Stimulated activated naive B cell treated with anti-CD40 and anti-IgM and Interleukin-4, amounts not matched to agents 10 μg/mL and 1 μg/mL and 100 μg/mL, for 72 hours (primary cell): ENCODE data around the gene RXRB.

ENCODE experiments used
- ATAC-seq, 2 donors: fragments of 150-1000 bp; cut with Tn5 transposase; replicated peaks; 2 replicates each; pipeline ENCODE4 v1.10.0; 2021; ENCODE audit warnings: moderate library complexity in 1 of 2
- DNase-seq: peaks from one replicate; pipeline ENCODE4 v3.0.0; 2021
- H3K27ac Mint-ChIP-seq: one replicate; pipeline ENCODE4 v1.8.0; 2022; ENCODE audit warnings: mild to moderate bottlenecking, mixed read lengths
- H3K27me3 Mint-ChIP-seq, 2 donors: one replicate each; pipeline ENCODE4 v1.8.0; 2022; ENCODE audit warnings: mixed read lengths in 2 of 2
- H3K36me3 Mint-ChIP-seq, 2 donors: one replicate each; pipeline ENCODE4 v1.8.0; 2022; ENCODE audit warnings: mixed read lengths in 2 of 2, mild to moderate bottlenecking in 1 of 2
- H3K4me1 Mint-ChIP-seq, 2 donors: one replicate each; pipeline ENCODE4 v1.8.0; 2022; ENCODE audit warnings: mixed read lengths in 2 of 2, mild to moderate bottlenecking in 1 of 2
- H3K4me3 Mint-ChIP-seq, 2 donors: one replicate each; pipeline ENCODE4 v1.8.0; 2022; ENCODE audit warnings: mild to moderate bottlenecking in 2 of 2, mixed read lengths in 2 of 2, moderate library complexity in 1 of 2
- H3K9me3 Mint-ChIP-seq, 2 donors: one replicate each; pipeline ENCODE4 v1.8.0; 2022; ENCODE audit warnings: mixed read lengths in 2 of 2, mild to moderate bottlenecking in 1 of 2

The RXRB gene

DNA sequence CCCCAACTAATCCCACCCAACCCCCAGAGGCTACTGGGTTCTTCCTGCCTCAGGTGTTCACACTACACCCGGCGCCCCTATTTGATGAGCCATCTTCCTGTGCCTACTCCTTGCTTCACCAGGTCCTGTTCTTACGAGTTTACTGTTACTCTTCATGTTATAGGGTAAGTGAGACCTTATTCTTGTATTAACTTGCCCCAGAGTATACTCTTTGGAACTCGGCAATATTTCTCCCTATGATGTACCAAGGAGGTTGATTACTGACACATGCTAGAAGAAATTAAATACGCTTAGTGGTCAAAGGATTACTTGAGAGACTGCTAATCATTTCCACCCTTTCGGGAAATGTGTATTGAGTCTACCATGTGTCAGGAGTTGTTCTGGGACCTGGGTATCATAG, 16.8 kb upstream of the RXRB start:
- DNase-seq (no peak), ATAC-seq (no peak)
- Mint-ChIP-seq H3K36me3 (peaks cover 6 to 12% of the 10 kb centered on the region in 2 donors), H3K27ac (no peak overlapping the region), H3K9me3 (no peaks in the 10 kb centered on the region), H3K27me3 (peaks cover 61 to 64% of the 10 kb centered on the region in 2 donors), H3K4me3 (no peak overlapping the region), H3K4me1 (peaks cover 19 to 22% of the 10 kb centered on the region in 2 donors)

DNA sequence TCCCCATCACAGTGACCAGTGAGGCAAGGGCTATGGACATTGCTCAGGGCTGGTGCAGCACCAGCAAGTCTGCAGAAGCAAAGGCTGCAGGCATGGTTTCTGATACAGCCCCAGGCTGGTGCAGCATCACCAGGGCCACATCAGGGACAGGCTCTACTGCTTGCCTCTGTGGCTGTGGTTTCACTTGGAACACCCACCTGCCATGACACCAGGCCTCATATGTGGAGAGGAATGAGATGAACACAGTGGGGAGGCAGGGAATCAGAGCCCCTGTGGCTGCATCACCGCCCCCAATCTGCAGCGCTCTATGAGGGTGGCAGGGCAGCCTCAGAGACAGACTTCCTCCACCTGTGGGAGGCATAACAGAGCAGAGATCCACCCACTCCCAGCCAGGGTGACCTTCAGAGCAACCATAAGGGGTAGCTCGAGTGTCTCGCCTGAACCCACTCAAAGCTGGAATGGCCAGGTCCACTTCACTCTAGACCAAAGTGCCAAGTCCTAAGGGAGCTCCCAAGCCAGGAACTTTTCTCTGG, 15.7 kb upstream of the RXRB start:
- ATAC-seq (no peak), DNase-seq (no peak)
- H3K27me3 Mint-ChIP-seq, result peaks cover 56 to 60% of the 10 kb centered on the region in 2 donors
- peaks cover 10 to 17% of the 10 kb centered on the region in 2 donors for H3K36me3 Mint-ChIP-seq
- no peak overlapping the region for H3K4me3 Mint-ChIP-seq
- peaks cover 23% of the 10 kb centered on the region in 2 donors for H3K4me1 Mint-ChIP-seq
- no peaks in the 10 kb centered on the region for H3K9me3 Mint-ChIP-seq
- no peak overlapping the region for H3K27ac Mint-ChIP-seq

DNA sequence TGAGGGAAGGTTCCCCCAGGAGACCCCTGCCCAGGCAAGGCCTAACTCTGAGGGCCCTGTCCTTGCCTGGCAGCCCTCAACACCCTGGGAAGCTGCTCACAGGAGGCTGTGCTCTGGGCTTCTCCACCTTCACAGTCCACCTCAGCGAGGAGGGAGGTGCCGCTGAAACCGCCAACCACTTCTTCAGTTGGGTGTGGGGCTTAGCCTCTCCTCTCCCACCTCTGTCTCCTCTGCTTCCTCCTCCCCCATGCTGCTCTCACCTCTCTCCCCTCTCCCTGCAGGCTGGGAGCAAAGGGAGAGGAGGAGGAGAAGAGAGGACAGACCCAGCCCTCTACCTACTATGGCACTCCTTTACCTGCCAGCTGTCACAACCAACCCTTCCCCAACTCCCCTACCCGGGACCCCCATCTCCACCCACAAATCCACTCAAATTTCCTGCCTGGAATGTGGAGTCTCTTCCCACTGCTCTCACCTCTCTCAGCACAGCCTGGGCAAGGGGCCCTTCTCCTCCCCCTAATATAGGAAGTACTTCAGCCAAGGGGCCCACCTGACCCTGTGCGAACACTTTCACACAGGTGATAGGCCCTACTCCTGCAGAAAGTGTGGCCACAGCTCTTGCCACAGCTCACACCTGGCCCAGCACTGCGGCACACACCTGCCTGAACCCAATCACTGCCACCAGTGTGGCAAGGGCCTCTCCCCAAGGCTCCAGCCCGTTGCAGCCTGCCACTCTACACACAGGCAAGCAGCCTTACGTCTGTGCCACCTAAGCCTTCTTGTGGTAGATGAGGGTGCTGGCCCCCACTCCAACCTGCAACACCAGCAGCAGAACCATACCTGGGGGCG, 15.0 kb upstream of the RXRB start:
- peaks cover 11 to 22% of the 10 kb centered on the region in 2 donors for H3K36me3 Mint-ChIP-seq
- DNase-seq (no peak), ATAC-seq (no peak)
- no peaks in the 10 kb centered on the region for H3K9me3 Mint-ChIP-seq
- H3K27me3 Mint-ChIP-seq, result peaks cover 54 to 60% of the 10 kb centered on the region in 2 donors
- H3K4me3 Mint-ChIP-seq, result no peak overlapping the region
- H3K27ac Mint-ChIP-seq, result no peak overlapping the region
- H3K4me1 Mint-ChIP-seq, result peaks cover 23% of the 10 kb centered on the region in 2 donors

DNA sequence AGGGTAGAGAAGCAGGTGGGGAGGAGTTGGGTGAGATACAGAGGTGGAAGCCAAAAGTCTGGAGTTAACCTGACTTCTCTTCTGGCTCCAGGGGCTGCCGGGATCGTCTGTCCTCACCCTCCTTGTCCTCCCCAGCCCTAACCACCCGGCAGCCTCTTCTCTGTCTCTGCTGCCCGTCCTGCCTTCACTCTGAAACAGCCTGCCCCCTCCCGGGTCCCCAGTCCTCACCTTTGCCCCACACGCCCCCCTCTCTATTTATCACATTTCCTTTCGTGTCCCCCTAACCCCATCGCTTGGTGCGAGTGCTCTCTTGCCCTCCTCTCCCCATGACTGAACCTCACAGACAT, 13.5 kb upstream of the RXRB start:
- peak overlapping the region; percentile 84 to 90 for H3K4me3 Mint-ChIP-seq
- ATAC-seq (peak; percentile 13 to 21), DNase-seq (no peak)
- peak overlapping the region; percentile 72 for H3K27ac Mint-ChIP-seq
- no peaks in the 10 kb centered on the region for H3K9me3 Mint-ChIP-seq
- H3K36me3 Mint-ChIP-seq, result peaks cover 21 to 33% of the 10 kb centered on the region in 2 donors
- peaks cover 28 to 35% of the 10 kb centered on the region in 2 donors for H3K4me1 Mint-ChIP-seq
- H3K27me3 Mint-ChIP-seq, result peaks cover 53 to 54% of the 10 kb centered on the region in 2 donors

DNA sequence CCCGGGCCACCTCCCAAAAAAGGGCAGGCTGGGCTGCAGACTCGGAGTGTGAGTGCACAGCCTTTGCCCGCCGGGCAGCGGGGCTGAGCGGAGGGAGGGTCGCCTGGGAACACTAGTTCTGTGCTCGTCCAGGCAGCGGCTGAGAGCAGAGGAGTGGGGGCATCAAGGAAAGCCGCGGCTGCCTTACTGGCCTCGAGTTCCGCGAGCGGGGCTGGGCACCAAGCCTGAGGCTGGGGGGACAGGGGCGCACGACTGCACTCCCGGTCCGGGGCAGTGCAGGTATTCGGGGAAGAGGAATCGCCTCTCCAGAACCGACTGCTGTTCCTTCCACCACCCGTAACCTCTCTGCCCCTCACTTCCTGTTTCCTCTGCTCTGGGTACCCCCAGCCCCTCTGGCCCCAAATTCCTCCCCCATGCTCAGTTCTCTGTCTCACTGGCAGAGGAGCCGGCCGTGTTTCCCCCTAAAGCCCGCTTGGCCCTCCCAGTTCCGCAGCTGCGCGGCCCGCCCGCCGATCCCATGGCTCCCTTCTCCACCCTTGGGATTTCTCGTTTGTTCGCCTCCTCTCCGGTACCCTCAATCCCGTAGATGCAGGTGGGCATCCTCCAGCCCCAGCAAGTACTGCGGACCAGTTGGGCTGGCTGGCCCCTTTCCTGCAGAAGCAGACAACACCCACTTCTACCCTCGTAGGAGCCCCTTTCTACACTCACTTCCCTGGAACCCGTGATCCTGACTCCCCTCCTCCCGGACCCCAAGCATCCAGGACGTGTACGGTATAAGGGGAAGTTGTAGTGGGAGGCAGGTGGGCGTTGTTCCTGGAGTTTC, 12.9 kb upstream of the RXRB start:
- ATAC-seq (peak; percentile 68), DNase-seq (no peak)
- Mint-ChIP-seq H3K9me3 (no peaks in the 10 kb centered on the region), H3K4me3 (peak overlapping the region; percentile 84 to 90), H3K4me1 (peaks cover 29 to 39% of the 10 kb centered on the region in 2 donors), H3K27ac (peak overlapping the region; percentile 72), H3K27me3 (peaks cover 48 to 54% of the 10 kb centered on the region in 2 donors), H3K36me3 (peaks cover 21 to 33% of the 10 kb centered on the region in 2 donors)

DNA sequence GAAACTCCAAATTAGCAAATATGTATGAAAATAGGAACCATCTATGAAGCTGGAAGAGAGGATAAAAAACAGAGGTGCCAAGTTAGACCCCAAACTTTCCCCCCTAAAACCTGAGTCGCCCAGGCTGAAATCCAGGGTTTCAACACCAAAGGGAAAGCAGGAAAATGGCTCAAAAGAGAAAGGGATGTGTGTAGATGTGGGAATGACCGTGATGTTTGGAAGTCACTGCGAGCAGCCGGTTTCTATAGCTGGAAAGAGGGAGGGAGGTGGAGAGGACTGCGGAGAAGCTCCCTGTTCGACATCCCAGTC, 12.3 kb upstream of the RXRB start:
- peaks cover 43 to 49% of the 10 kb centered on the region in 2 donors for H3K27me3 Mint-ChIP-seq
- peaks cover 21 to 35% of the 10 kb centered on the region in 2 donors for H3K36me3 Mint-ChIP-seq
- no peak for DNase-seq
- no peak for ATAC-seq
- peaks cover 30 to 41% of the 10 kb centered on the region in 2 donors for H3K4me1 Mint-ChIP-seq
- H3K9me3 Mint-ChIP-seq, result no peaks in the 10 kb centered on the region
- H3K4me3 Mint-ChIP-seq, result peak overlapping the region; percentile 84 to 90
- H3K27ac Mint-ChIP-seq, result peak overlapping the region; percentile 39

DNA sequence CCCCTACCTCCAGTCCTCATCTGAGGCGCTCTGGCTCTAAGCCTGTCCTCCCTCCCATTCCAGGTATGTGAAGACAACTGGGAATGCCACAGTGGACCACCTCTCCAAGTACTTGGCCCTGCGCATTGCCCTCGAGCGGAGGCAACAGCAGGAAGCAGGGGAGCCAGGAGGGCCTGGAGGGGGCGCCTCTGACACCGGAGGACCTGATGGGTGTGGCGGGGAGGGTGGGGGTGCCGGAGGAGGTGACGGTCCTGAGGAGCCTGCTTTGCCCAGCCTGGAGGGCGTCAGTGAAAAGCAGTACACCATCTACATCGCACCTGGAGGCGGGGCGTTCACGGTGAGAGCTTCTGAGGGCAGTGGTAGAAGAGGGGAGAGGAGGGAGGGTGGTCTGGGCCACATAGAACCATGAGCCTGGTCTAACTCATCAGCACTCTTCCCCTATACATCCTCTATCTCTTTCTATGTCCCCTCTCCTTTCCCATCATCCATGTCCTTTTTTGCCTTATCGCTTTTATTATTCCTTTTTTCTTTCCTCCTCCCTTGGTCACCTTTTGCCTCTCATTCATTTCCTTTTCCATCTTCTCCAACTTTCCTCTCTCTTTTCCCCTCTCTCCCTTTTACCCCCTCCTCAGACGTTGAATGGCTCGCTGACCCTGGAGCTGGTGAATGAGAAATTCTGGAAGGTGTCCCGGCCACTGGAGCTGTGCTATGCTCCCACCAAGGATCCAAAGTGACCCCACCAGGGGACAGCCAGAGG, 11.4 kb upstream of the RXRB start:
- DNase-seq (no peak), ATAC-seq (no peak)
- Mint-ChIP-seq H3K36me3 (peaks cover 19 to 36% of the 10 kb centered on the region in 2 donors), H3K4me3 (no peak overlapping the region), H3K27me3 (peaks cover 35 to 41% of the 10 kb centered on the region in 2 donors), H3K4me1 (peaks cover 34 to 47% of the 10 kb centered on the region in 2 donors), H3K9me3 (no peaks in the 10 kb centered on the region), H3K27ac (no peak overlapping the region)

DNA sequence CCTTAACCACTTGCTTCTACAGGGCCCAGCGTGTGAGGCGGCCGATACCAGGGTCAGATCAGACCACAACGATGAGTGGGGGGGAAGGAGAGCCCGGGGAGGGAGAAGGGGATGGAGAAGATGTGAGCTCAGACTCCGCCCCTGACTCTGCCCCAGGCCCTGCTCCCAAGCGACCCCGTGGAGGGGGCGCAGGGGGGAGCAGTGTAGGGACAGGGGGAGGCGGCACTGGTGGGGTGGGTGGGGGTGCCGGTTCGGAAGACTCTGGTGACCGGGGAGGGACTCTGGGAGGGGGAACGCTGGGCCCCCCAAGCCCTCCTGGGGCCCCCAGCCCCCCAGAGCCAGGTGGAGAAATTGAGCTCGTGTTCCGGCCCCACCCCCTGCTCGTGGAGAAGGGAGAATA, 10.7 kb upstream of the RXRB start:
- no peak for ATAC-seq
- no peak for DNase-seq
- Mint-ChIP-seq H3K4me1 (peaks cover 39 to 52% of the 10 kb centered on the region in 2 donors), H3K9me3 (no peaks in the 10 kb centered on the region), H3K27me3 (peaks cover 35 to 38% of the 10 kb centered on the region in 2 donors), H3K4me3 (no peak overlapping the region), H3K36me3 (peaks cover 19 to 38% of the 10 kb centered on the region in 2 donors), H3K27ac (no peak overlapping the region)

DNA sequence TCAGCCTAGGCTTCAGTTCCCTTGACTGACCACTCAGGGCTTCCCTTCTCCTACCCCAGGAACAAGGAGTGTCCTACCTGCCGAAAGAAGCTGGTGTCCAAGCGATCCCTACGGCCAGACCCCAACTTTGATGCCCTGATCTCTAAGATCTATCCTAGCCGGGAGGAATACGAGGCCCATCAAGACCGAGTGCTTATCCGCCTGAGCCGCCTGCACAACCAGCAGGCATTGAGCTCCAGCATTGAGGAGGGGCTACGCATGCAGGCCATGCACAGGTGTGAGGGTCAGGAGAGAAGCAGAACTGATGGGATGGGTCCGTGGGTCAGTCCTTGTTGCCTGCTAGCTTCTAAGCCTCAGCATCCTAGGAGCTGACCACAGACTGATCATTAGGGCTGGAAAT, 9.4 kb upstream of the RXRB start:
- Mint-ChIP-seq H3K27me3 (peaks cover 29% of the 10 kb centered on the region in 2 donors), H3K36me3 (peaks cover 19 to 43% of the 10 kb centered on the region in 2 donors), H3K4me3 (no peak overlapping the region), H3K27ac (no peak overlapping the region), H3K4me1 (peaks cover 50 to 65% of the 10 kb centered on the region in 2 donors), H3K9me3 (no peaks in the 10 kb centered on the region)
- no peak for ATAC-seq
- DNase-seq, result no peak

DNA sequence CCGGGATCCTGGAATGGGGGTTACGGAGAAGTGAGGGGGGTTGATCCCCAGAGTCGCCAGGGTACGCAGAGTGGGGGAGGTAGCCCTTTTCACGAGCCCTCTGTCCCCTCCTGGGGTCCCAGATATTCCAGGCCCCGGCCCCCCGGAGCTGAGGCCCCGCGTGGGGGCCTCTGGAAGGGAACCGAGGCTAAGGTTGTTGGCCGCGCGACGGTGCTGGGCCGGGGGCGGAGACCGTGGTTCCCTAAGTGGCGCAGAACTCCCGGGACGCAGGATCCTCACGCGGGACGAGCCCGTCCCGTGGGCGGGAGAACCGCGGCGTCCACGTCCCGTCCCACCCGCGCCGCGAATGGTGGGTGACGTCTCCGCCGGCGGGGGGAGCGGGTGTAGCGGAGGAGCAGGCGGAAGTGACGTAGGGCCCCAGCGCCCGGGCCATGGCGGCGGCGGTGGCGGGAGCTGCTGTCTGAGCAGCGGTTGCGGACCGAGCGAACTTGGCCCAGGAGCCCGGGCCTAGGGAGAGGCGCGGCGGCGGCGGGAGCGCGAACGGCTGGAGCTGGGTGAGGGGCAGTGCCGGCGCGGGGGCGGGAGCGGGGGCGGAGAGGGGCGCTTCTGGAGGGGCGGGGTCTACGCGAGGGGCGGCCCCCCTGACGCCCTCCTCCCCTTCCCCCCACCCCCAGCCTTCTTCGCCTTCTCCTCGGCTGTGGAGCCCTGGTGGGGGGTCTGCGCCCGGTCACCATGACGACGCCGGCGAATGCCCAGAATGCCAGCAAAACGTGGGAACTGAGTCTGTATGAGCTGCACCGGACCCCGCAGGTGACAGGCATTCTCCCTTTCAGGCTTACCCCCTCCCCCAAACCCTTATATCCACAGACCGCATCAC, 7.9 kb upstream of the RXRB start, which contains the start of gene RING1:
Gene RING1, plus strand, starts transcription at position 410 of the 877 bp plus-strand sequence. Its CDS starts 323 bp downstream, at position 733.
- Mint-ChIP-seq H3K27me3 (peaks cover 15 to 16% of the 10 kb centered on the region in 2 donors), H3K4me1 (peaks cover 51 to 67% of the 10 kb centered on the region in 2 donors), H3K36me3 (peaks cover 27 to 50% of the 10 kb centered on the region in 2 donors), H3K9me3 (no peaks in the 10 kb centered on the region), H3K27ac (peak within 1 kb of the TSS; percentile 98), H3K4me3 (peak within 1 kb of the TSS; percentile 94 to 97)
- peak; percentile 58 to 75 for ATAC-seq
- peak; percentile 81 for DNase-seq

DNA sequence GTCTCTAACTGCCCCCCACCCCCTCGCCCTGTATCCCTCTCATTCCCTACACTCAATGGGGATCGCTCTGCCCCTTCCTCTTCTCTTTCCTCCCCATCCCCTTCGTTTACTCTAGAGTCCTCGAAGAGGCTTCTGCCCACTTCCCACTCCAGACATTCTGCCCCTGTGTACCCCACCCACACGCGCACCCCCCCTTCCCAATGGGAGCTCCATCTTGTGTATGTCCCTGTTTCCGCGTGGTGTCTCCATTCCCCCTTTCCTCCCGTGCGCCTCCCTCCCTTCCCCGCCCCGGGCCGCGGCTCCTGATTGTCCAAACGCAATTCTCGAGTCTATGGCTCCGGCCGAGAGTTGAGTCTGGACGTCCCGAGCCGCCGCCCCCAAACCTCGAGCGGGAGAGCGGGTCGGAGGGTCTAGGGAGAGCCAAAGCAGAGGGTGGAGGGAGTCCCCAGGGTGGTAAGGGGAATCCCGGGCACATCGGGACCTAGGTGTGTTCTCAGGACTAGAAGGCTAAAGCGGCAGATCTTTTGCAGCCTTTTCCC, 7.2 kb upstream of the RXRB start:
- peaks cover 8 to 9% of the 10 kb centered on the region in 2 donors for H3K27me3 Mint-ChIP-seq
- H3K27ac Mint-ChIP-seq, result peak overlapping the region; percentile 98
- ATAC-seq, result peak; percentile 10 to 20
- H3K9me3 Mint-ChIP-seq, result no peaks in the 10 kb centered on the region
- peak overlapping the region; percentile 94 to 97 for H3K4me3 Mint-ChIP-seq
- peaks cover 50 to 67% of the 10 kb centered on the region in 2 donors for H3K4me1 Mint-ChIP-seq
- peak; percentile 37 for DNase-seq
- peaks cover 33 to 53% of the 10 kb centered on the region in 2 donors for H3K36me3 Mint-ChIP-seq

DNA sequence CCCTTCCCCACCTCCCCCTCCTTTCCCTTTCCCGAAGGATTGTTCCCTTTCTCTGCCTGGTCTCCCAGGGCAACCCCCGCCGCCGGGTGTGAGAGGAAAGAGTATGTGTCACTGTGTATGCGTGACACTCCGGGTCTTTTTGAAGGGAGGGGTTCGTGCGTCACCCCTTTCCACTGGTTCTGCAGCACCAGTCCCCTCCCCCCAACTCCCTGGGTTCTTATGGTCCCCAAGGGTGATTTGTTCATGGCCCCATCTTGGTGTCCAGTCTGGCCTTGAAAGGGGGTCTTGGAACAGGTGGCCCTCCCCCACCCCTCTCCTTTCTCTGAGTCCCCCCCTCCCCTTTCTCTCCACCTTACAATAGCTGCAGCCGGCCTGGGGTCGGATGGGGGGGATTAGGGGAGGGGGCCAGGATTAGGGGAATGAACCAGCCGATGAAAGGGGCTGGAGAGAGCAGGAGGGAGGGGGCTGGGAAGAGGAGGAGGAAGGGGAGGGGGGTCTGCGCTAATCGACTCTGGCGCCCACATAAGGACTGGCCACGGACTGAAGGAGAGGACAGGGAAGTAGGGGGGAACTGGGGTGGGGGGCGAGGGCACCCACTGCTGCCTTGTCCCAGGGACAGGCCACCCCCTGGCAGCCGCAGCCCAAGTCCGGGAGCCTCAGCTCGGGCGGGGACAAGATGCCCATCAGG, 6.5 kb upstream of the RXRB start:
- Mint-ChIP-seq H3K36me3 (peaks cover 34 to 53% of the 10 kb centered on the region in 2 donors), H3K27me3 (peaks cover 2 to 3% of the 10 kb centered on the region in 2 donors), H3K4me3 (peak overlapping the region; percentile 94 to 97), H3K9me3 (no peaks in the 10 kb centered on the region), H3K27ac (no peak overlapping the region), H3K4me1 (peaks cover 51 to 67% of the 10 kb centered on the region in 2 donors)
- no peak for ATAC-seq
- DNase-seq, result no peak
